HepG2 (cell line): ENCODE results near the gene MRPL20. TPM values are rescaled to one million over a fixed set of nuclear protein-coding genes. Genes with fewer than 3 reads are reported as not detected.

Source experiments
- AGO1 ChIP-seq: fragments of 200-400 bp; formaldehyde crosslinking; IDR thresholded peaks from 2 replicates; pipeline ENCODE4 v1.6.1; 2017; ENCODE audit warnings: mild to moderate bottlenecking, low read depth, low read length, moderate library complexity; ENCODE audit not compliant: poor library complexity, severe bottlenecking
- EED ChIP-seq: sonication (generic); formaldehyde crosslinking; IDR thresholded peaks from 2 replicates; pipeline ENCODE4 v1.5.0; 2020; ENCODE audit warnings: mild to moderate bottlenecking, missing genetic modification reagents
- ELF1 ChIP-seq: sonication (generic); formaldehyde crosslinking; IDR thresholded peaks from 2 replicates; pipeline ENCODE4 v1.4.0; 2020; ENCODE audit warnings: missing genetic modification reagents
- ERF ChIP-seq: IDR thresholded peaks from 2 replicates; pipeline ENCODE4 v1.6.1; 2018; ENCODE audit warnings: missing biosample characterization, missing genetic modification reagents
- FOSL1 ChIP-seq: sonication (generic); formaldehyde crosslinking; IDR thresholded peaks from 2 replicates; pipeline ENCODE4 v1.9.0; 2021; ENCODE audit warnings: missing genetic modification reagents, borderline replicate concordance
- GATAD1 ChIP-seq: IDR thresholded peaks from 2 replicates; pipeline ENCODE4 v1.6.1; 2016; ENCODE audit warnings: missing genetic modification reagents, missing compliant biosample characterization
- HDAC2 ChIP-seq: sonication (generic); formaldehyde crosslinking; IDR thresholded peaks from 2 replicates; pipeline ENCODE4 v1.4.0; 2020; ENCODE audit warnings: missing genetic modification reagents
- HOXA9 ChIP-seq: sonication (generic); formaldehyde crosslinking; IDR thresholded peaks from 2 replicates; pipeline ENCODE4 v1.8.1; 2022; ENCODE audit warnings: missing genetic modification reagents, mild to moderate bottlenecking, moderate library complexity, borderline replicate concordance
- MXI1 ChIP-seq: IDR thresholded peaks from 3 replicates; pipeline ENCODE4 v1.6.1; 2012; ENCODE audit warnings: low read depth, low read length, inconsistent platforms, borderline replicate concordance
- NR2F6 ChIP-seq, 2 experiments: IDR thresholded peaks; 2 replicates each; pipeline ENCODE4 v1.6.1; 2016; ENCODE audit warnings: antibody characterized with exemption in 1 of 2, mild to moderate bottlenecking in 1 of 2
- NR3C1 ChIP-seq: sonication (generic); formaldehyde crosslinking; IDR thresholded peaks from 2 replicates; pipeline ENCODE4 v1.4.0; 2020; ENCODE audit warnings: missing genetic modification reagents
- RCOR2 ChIP-seq: IDR thresholded peaks from 2 replicates; pipeline ENCODE4 v1.6.1; 2016; ENCODE audit warnings: missing biosample characterization, missing genetic modification reagents
- SYNCRIP ChIP-seq: fragments of 200-400 bp; formaldehyde crosslinking; IDR thresholded peaks from 2 replicates; pipeline ENCODE4 v1.6.1; 2018; ENCODE audit warnings: mild to moderate bottlenecking, low read depth, low read length; ENCODE audit not compliant: insufficient read depth
- ZFP62 ChIP-seq: sonication (generic); formaldehyde crosslinking; IDR thresholded peaks from 2 replicates; pipeline ENCODE4 v1.4.0; 2020; ENCODE audit warnings: missing genetic modification reagents
- ZMYM2 ChIP-seq: sonication (generic); formaldehyde crosslinking; IDR thresholded peaks from 2 replicates; pipeline ENCODE4 v1.8.0; 2022; ENCODE audit warnings: mild to moderate bottlenecking, missing genetic modification reagents
- ZNF207 ChIP-seq: fragments of 450-650 bp; IDR thresholded peaks from 2 replicates; pipeline ENCODE4 v1.6.1; 2016; ENCODE audit warnings: antibody characterized with exemption, borderline replicate concordance
- ZNF225 ChIP-seq: sonication (generic); formaldehyde crosslinking; IDR thresholded peaks from 2 replicates; pipeline ENCODE4 v1.4.0; 2020; ENCODE audit warnings: mild to moderate bottlenecking, missing genetic modification reagents
- ZNF326 ChIP-seq: sonication (generic); formaldehyde crosslinking; IDR thresholded peaks from 2 replicates; pipeline ENCODE4 v1.4.0; 2020; ENCODE audit warnings: missing genetic modification reagents, borderline replicate concordance
- ZNF362 ChIP-seq: sonication (generic); formaldehyde crosslinking; IDR thresholded peaks from 2 replicates; pipeline ENCODE4 v1.4.0; 2020; ENCODE audit warnings: missing genetic modification reagents, mild to moderate bottlenecking, borderline replicate concordance
- ZNF414 ChIP-seq: sonication (generic); formaldehyde crosslinking; IDR thresholded peaks from 2 replicates; pipeline ENCODE4 v1.5.0; 2020; ENCODE audit warnings: missing genetic modification reagents
- ZNF430 ChIP-seq: sonication (generic); formaldehyde crosslinking; IDR thresholded peaks from 2 replicates; pipeline ENCODE4 v1.9.0; 2021; ENCODE audit warnings: mild to moderate bottlenecking, missing genetic modification reagents
- ZNF503 ChIP-seq: sonication (generic); formaldehyde crosslinking; IDR thresholded peaks from 2 replicates; pipeline ENCODE4 v1.4.0; 2020; ENCODE audit warnings: missing genetic modification reagents
- ZNF772 ChIP-seq: sonication (generic); formaldehyde crosslinking; IDR thresholded peaks from 2 replicates; pipeline ENCODE4 v1.5.0; 2020; ENCODE audit warnings: mild to moderate bottlenecking, missing genetic modification reagents
- polyA plus RNA-seq, 8 experiments: library from polyadenylated mRNA; depleted of rRNA in 3 of 8; stranded (reverse) in 7 of 8; unstranded in 1 of 8; fragments of >200 nt; fragmentation: Illumina TruSeq in 4 of 8; extraction: Trizol in 4 of 8; gene quantifications; 2 replicates each; pipeline versions ENCODE4 v1.2.1 to v1.2.3, GENCODE V29; 2011 to 2016; ENCODE audit warnings: low read depth in 4 of 8, missing spikeins in 1 of 8, mixed read lengths in 1 of 8; ENCODE audit not compliant: insufficient read depth in 1 of 8
- total RNA-seq, 5 experiments: library from RNA; depleted of rRNA; stranded (reverse); fragments of >200 nt; fragmentation: Illumina TruSeq; extraction: Trizol; gene quantifications; 2 replicates each; pipeline ENCODE4 v1.2.3, GENCODE V29; 2016; ENCODE audit warnings: low read depth in 1 of 5
- TF ChIP-seq, protein P1 (sequence below): IDR thresholded peaks from 2 replicates; pipeline ENCODE4 v1.6.1; 2016; ENCODE audit warnings: low read depth, control low read depth
- TF ChIP-seq, protein P2 (sequence below): sonication (generic); IDR thresholded peaks from 2 replicates; pipeline ENCODE4 v1.6.1; 2016; ENCODE audit warnings: low read depth, borderline replicate concordance

MRPL20 gene
- total and polyA plus RNA-seq, 2 of the 13 experiments (the other 11 are each of a cell fraction or from before 2014, with no cell fraction given): 59.2 to 127 TPM

DNA sequence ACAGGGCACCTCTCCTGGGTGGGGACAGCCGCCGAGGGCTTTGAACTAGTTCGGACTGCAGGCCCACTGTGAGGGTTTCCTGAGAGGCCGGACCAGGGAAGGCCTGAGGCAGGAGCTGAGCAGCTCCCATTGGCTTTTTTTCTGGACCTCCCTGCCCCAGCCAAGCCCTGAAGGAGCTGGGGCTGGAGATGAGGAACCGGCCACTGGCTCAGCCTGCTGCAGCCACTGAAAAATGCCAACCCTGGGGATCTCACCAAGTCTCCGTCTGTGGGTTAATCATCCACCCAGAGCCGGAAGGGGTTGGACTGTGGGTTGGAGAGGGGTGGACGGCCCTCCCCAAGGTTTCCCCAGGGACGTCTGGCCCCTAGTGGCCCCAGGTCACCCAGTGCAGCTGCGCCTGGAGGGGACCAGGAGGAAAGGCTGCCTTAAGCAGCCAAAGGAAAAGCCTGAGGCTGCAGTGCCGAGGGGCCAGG is 30.8 kb upstream of the MRPL20 start (continued):
- TF ChIP-seq ZMYM2 (no peak), NR2F6 (IDR thresholded peaks at IDR 0.05) (peak; percentile 42; the same call in 1 of the 2 replicates), NR2F6 (CRISPR knock-in tag; IDR thresholded peaks at IDR 0.05) (peak; percentile 80), ZNF772 (0 out of 2 replicates have a peak, but pooled peaks have one; percentile 68), FOSL1 (CRISPR knock-in tag) (no peak), ZNF326 (CRISPR knock-in tag) (no peak), ELF1 (CRISPR knock-in tag) (peak; percentile 76), ZNF225 (CRISPR knock-in tag) (0 out of 2 replicates have a peak, but pooled peaks have one; percentile 28), EED (CRISPR knock-in tag) (no peak), ZFP62 (CRISPR knock-in tag) (no peak), HDAC2 (peak; percentile 36; the same call in 1 of the 2 replicates), HOXA9 (CRISPR knock-in tag) (no peak), RCOR2 (no peak), ZNF503 (CRISPR knock-in tag) (0 out of 2 replicates have a peak, but pooled peaks have one; percentile 25), ERF (CRISPR knock-in tag) (0 out of 2 replicates have a peak, but pooled peaks have one; percentile 50), ZNF207 (no peak), ZNF430 (CRISPR knock-in tag) (no peak), GATAD1 (CRISPR knock-in tag) (peak; percentile 72), AGO1 (no peak), SYNCRIP (no peak), NR3C1 (no peak), MXI1 (peak; percentile 55; the same call in 1 of the 3 replicates), ZNF362 (CRISPR knock-in tag) (no peak), ZNF414 (CRISPR knock-in tag) (peak; percentile 25; the same call in 1 of the 2 replicates)
- TF ChIP-seq, protein P1, sequence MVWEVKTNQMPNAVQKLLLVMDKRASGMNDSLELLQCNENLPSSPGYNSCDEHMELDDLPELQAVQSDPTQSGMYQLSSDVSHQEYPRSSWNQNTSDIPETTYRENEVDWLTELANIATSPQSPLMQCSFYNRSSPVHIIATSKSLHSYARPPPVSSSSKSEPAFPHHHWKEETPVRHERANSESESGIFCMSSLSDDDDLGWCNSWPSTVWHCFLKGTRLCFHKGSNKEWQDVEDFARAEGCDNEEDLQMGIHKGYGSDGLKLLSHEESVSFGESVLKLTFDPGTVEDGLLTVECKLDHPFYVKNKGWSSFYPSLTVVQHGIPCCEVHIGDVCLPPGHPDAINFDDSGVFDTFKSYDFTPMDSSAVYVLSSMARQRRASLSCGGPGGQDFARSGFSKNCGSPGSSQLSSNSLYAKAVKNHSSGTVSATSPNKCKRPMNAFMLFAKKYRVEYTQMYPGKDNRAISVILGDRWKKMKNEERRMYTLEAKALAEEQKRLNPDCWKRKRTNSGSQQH (CRISPR knock-in tag): 0 out of 2 replicates have a peak, but pooled peaks have one; percentile 25
- TF ChIP-seq, protein P2, sequence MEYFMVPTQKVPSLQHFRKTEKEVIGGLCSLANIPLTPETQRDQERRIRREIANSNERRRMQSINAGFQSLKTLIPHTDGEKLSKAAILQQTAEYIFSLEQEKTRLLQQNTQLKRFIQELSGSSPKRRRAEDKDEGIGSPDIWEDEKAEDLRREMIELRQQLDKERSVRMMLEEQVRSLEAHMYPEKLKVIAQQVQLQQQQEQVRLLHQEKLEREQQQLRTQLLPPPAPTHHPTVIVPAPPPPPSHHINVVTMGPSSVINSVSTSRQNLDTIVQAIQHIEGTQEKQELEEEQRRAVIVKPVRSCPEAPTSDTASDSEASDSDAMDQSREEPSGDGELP: peak; percentile 73; the same call in 1 of the 2 replicates
